ENCODE data around the gene SOX14. TPM values are rescaled to one million over a fixed set of nuclear protein-coding genes. Genes with fewer than 3 reads are reported as not detected.

The SOX14 gene
- total RNA-seq, 4 donors from 2014 or later: not detected

- intact Hi-C loops (cut with DNase I; ENCODE audit: low total_unique reads): no loop called here
- TF ChIP-seq, protein P1, sequence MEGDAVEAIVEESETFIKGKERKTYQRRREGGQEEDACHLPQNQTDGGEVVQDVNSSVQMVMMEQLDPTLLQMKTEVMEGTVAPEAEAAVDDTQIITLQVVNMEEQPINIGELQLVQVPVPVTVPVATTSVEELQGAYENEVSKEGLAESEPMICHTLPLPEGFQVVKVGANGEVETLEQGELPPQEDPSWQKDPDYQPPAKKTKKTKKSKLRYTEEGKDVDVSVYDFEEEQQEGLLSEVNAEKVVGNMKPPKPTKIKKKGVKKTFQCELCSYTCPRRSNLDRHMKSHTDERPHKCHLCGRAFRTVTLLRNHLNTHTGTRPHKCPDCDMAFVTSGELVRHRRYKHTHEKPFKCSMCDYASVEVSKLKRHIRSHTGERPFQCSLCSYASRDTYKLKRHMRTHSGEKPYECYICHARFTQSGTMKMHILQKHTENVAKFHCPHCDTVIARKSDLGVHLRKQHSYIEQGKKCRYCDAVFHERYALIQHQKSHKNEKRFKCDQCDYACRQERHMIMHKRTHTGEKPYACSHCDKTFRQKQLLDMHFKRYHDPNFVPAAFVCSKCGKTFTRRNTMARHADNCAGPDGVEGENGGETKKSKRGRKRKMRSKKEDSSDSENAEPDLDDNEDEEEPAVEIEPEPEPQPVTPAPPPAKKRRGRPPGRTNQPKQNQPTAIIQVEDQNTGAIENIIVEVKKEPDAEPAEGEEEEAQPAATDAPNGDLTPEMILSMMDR (IDR thresholded peaks at IDR 0.05 in 4 of 5, conservative IDR thresholded peaks at IDR 0.05 in 1 of 5): no peak
- no peak for TF ChIP-seq POLR2A (IDR thresholded peaks at IDR 0.05)
- in situ Hi-C loops (cut with MboI; ENCODE audit: low sequenced_read_pairs in 4 of 4): no loop called here
These were observed 25.4 kb upstream of the SOX14 start for GRCh38 chr3:137738710-137739109.

GRCh38 chr3:137743608-137744007 is 20.5 kb upstream of the SOX14 start:
- ATAC-seq (no peak), DNase-seq (no peak)
- Histone ChIP-seq H3K27me3 (no peaks in the 10 kb centered on the region), H3K36me3 (no peaks in the 10 kb centered on the region), H3K4me1 (no peaks in the 10 kb centered on the region), H3K27ac (no peak overlapping the region), H3K4me3 (no peak overlapping the region), H3K9me3 (no peaks in the 10 kb centered on the region)
- TF ChIP-seq, protein P1 (IDR thresholded peaks at IDR 0.05 in 4 of 5, conservative IDR thresholded peaks at IDR 0.05 in 1 of 5): no peak
- TF ChIP-seq POLR2A (IDR thresholded peaks at IDR 0.05): no peak
- in situ Hi-C loops (cut with MboI; ENCODE audit: low sequenced_read_pairs in 4 of 4) (no loop called here), intact Hi-C loops (cut with DNase I; ENCODE audit: low total_unique reads) (no loop called here)

More at GRCh38 chr3:137738710-137739109, 25.4 kb upstream of the SOX14 start:
- Histone ChIP-seq H3K27me3 (no peaks in the 10 kb centered on the region), H3K36me3 (no peaks in the 10 kb centered on the region), H3K4me1 (no peaks in the 10 kb centered on the region), H3K27ac (no peak overlapping the region), H3K9me3 (no peaks in the 10 kb centered on the region), H3K4me3 (no peak overlapping the region)
- no peak for DNase-seq
- ATAC-seq: no peak

- no peak for TF ChIP-seq POLR2A (IDR thresholded peaks at IDR 0.05)
- TF ChIP-seq, protein P1 (IDR thresholded peaks at IDR 0.05 in 4 of 5, conservative IDR thresholded peaks at IDR 0.05 in 1 of 5): no peak
- intact Hi-C loops (cut with DNase I; ENCODE audit: low total_unique reads): no loop called here
- H3K4me1 ChIP-seq: no peaks in the 10 kb centered on the region
- ATAC-seq (no peak), DNase-seq (no peak)
- H3K36me3 ChIP-seq: no peaks in the 10 kb centered on the region
- H3K9me3 ChIP-seq: no peaks in the 10 kb centered on the region
- no peaks in the 10 kb centered on the region for H3K27me3 ChIP-seq
- H3K27ac ChIP-seq: no peak overlapping the region
- no peak overlapping the region for H3K4me3 ChIP-seq
- in situ Hi-C loops (cut with MboI; ENCODE audit: low sequenced_read_pairs in 4 of 4): no loop called here
These were observed 17.3 kb upstream of the SOX14 start for GRCh38 chr3:137746808-137747207.

GRCh38 chr3:137759505-137759904 is 4.6 kb upstream of the SOX14 start:
- H3K4me3 ChIP-seq: no peak overlapping the region
- peaks cover 3 to 4% of the 10 kb centered on the region in 2 donors for H3K4me1 ChIP-seq
- TF ChIP-seq, protein P1 (IDR thresholded peaks at IDR 0.05 in 4 of 5, conservative IDR thresholded peaks at IDR 0.05 in 1 of 5): no peak
- no peak for TF ChIP-seq POLR2A (IDR thresholded peaks at IDR 0.05)
- no peaks in the 10 kb centered on the region for H3K36me3 ChIP-seq
- intact Hi-C loops (cut with DNase I; ENCODE audit: low total_unique reads) (no loop called here), in situ Hi-C loops (cut with MboI; ENCODE audit: low sequenced_read_pairs in 4 of 4) (no loop called here)
- ATAC-seq: no peak
- H3K27ac ChIP-seq: no peak overlapping the region
- H3K27me3 ChIP-seq: peaks cover 45 to 60% (median 48%) of the 10 kb centered on the region in 3 donors
- DNase-seq: no peak
- no peaks in the 10 kb centered on the region for H3K9me3 ChIP-seq
